Measurements from ENCODE around the gene PCSK6. TPM values are rescaled to one million over a fixed set of nuclear protein-coding genes. Genes with fewer than 3 reads are reported as not detected.

The PCSK6 gene
- total RNA-seq, 4 donors from 2014 or later, result 4.0 to 28.6 (median 17.5) TPM

- no peaks in the 10 kb centered on the region for H3K36me3 ChIP-seq
- intact Hi-C loops (cut with DNase I), result no loop called here
- TF ChIP-seq CTCF (IDR thresholded peaks at IDR 0.05) (no peak), POLR2A (IDR thresholded peaks at IDR 0.05) (no peak)
- DNase-seq, result no peak
- WGBS, 2 donors, result 71 to 80% methylated on average over 21 of the region's 21 CpGs
- H3K4me1 ChIP-seq, result no peaks in the 10 kb centered on the region
- no peak overlapping the region for H3K27ac ChIP-seq
- no peak overlapping the region for H3K4me3 ChIP-seq (replicated peaks in 1 of 3)
- no peaks in the 10 kb centered on the region for H3K9me3 ChIP-seq
- no peaks in the 10 kb centered on the region for H3K27me3 ChIP-seq
Observed at GRCh38 chr15:101438482-101439284, 50.8 kb downstream of the PCSK6 start.

GRCh38 chr15:101437618-101438481 lies 51.7 kb downstream of the PCSK6 start:
- Histone ChIP-seq H3K27me3 (no peaks in the 10 kb centered on the region), H3K36me3 (no peaks in the 10 kb centered on the region), H3K9me3 (no peaks in the 10 kb centered on the region), H3K27ac (no peak overlapping the region), H3K4me3 (replicated peaks in 1 of 3) (no peak overlapping the region), H3K4me1 (no peaks in the 10 kb centered on the region)
- intact Hi-C loops (cut with DNase I), result no loop called here
- TF ChIP-seq CTCF (IDR thresholded peaks at IDR 0.05), result no peak
- TF ChIP-seq POLR2A (IDR thresholded peaks at IDR 0.05), result no peak
- DNase-seq, result no peak
- 89% methylated on average over 19 of the region's 19 CpGs for WGBS, 2 donors

- H3K9me3 ChIP-seq, result no peaks in the 10 kb centered on the region
- 82 to 88% methylated on average over 12 of the region's 12 CpGs for WGBS, 2 donors
- H3K36me3 ChIP-seq, result no peaks in the 10 kb centered on the region
- H3K27me3 ChIP-seq, result no peaks in the 10 kb centered on the region
- H3K4me3 ChIP-seq (replicated peaks in 1 of 3), result no peak overlapping the region
- no peaks in the 10 kb centered on the region for H3K4me1 ChIP-seq
- intact Hi-C loops (cut with DNase I), result no loop called here
- TF ChIP-seq POLR2A (IDR thresholded peaks at IDR 0.05) (no peak), CTCF (IDR thresholded peaks at IDR 0.05) (no peak)
- no peak overlapping the region for H3K27ac ChIP-seq
- DNase-seq, result no peak
Observed at GRCh38 chr15:101437209-101437608, 52.3 kb downstream of the PCSK6 start.

GRCh38 chr15:101436526-101436925 lies 53.0 kb downstream of the PCSK6 start:
- DNase-seq, result no peak
- Histone ChIP-seq H3K9me3 (no peaks in the 10 kb centered on the region), H3K36me3 (no peaks in the 10 kb centered on the region), H3K27me3 (no peaks in the 10 kb centered on the region), H3K4me3 (replicated peaks in 1 of 3) (no peak overlapping the region), H3K27ac (no peak overlapping the region), H3K4me1 (no peaks in the 10 kb centered on the region)
- intact Hi-C loops (cut with DNase I), result no loop called here
- TF ChIP-seq POLR2A (IDR thresholded peaks at IDR 0.05) (no peak), CTCF (IDR thresholded peaks at IDR 0.05) (no peak)
- WGBS, 2 donors, result 68 to 80% methylated on average over 9 of the region's 9 CpGs

- no peaks in the 10 kb centered on the region for H3K36me3 ChIP-seq
- 81 to 84% methylated on average over 7 of the region's 7 CpGs for WGBS, 2 donors
- H3K27me3 ChIP-seq, result no peaks in the 10 kb centered on the region
- H3K4me1 ChIP-seq, result no peaks in the 10 kb centered on the region
- H3K4me3 ChIP-seq (replicated peaks in 1 of 3), result no peak overlapping the region
- intact Hi-C loops (cut with DNase I), result no loop called here
- no peak for TF ChIP-seq POLR2A (IDR thresholded peaks at IDR 0.05)
- TF ChIP-seq CTCF (IDR thresholded peaks at IDR 0.05), result no peak
- DNase-seq, result no peak
- no peaks in the 10 kb centered on the region for H3K9me3 ChIP-seq
- H3K27ac ChIP-seq, result no peak overlapping the region
Observed at GRCh38 chr15:101435761-101436160, 53.7 kb downstream of the PCSK6 start.
